Prostate gland (tissue), 2 donors: Measurements from ENCODE around the gene KIR3DL3. TPM values are rescaled to one million over a fixed set of nuclear protein-coding genes. Genes with fewer than 3 reads are reported as not detected.
"Not testable (repeated sequence)": the region's sequence is repeated elsewhere in the genome, so short reads cannot be mapped to it uniquely, and the experiment has no call there.

Source experiments
- DNase-seq: peaks from one replicate; pipeline ENCODE4 v3.0.0-alpha.2; 2019; ENCODE audit warnings: low spot score
- H3K27ac ChIP-seq, 2 donors: fragments of 200-600 bp; sonication (generic); 2 replicates each; pipeline ENCODE4 v1.5.1; 2017 to 2019
- H3K27me3 ChIP-seq: fragments of 200-600 bp; sonication (generic); replicated peaks from 2 replicates; pipeline ENCODE4 v1.5.1; 2019; ENCODE audit not compliant: insufficient read depth
- H3K36me3 ChIP-seq, 2 donors: fragments of 200-600 bp; sonication (generic); 1 replicate in 1 of 2; 2 replicates in 1 of 2; pipeline versions ENCODE4 v1.5.1 to v1.8.1; 2017 to 2019
- H3K4me1 ChIP-seq: fragments of 200-600 bp; sonication (generic); replicated peaks from 2 replicates; pipeline ENCODE4 v1.5.1; 2019
- H3K4me3 ChIP-seq, 2 donors: fragments of 200-600 bp; sonication (generic); 2 replicates each; pipeline ENCODE4 v1.5.1; 2017 to 2019
- H3K9me3 ChIP-seq: fragments of 200-600 bp; sonication (generic); 2 replicates; pipeline ENCODE4 v1.5.1; 2017
- POLR2A ChIP-seq: fragments of 450-650 bp; IDR thresholded peaks from one replicate; pipeline ENCODE4 v1.6.1; 2016; ENCODE audit warnings: antibody characterized with exemption, mild to moderate bottlenecking
- POLR2AphosphoS5 ChIP-seq: sonication (generic); formaldehyde crosslinking; IDR thresholded peaks from one replicate; pipeline ENCODE4 v1.6.1; 2017; ENCODE audit warnings: antibody characterized with exemption
- WGBS: methylation state at CpG from one replicate; pipeline ENCODE4 v1.1.5; 2018; 5-methylcytosine and 5-hydroxymethylcytosine counted together
- intact Hi-C: fragments of 100-400 bp; cut with DNase I; formaldehyde crosslinking; loops from one replicate; pipeline ENCODE4 v1.14.2; 2022
- total RNA-seq, 2 donors: library from RNA; depleted of rRNA; stranded (reverse); fragments of >200 nt; gene quantifications; one replicate each; pipeline ENCODE4 v1.1.0, GENCODE V29; 2016
- TF ChIP-seq, protein P1 (sequence below), 4 experiments: fragments of 200-600 bp in 2 of 4; fragments of 450-650 bp in 2 of 4; sonication (generic) in 2 of 4; IDR thresholded peaks; 1 replicate in 3 of 4; 2 replicates in 1 of 4; pipeline ENCODE4 v1.5.1; 2016 to 2019; ENCODE audit warnings: antibody characterized with exemption in 4 of 4, mild to moderate bottlenecking in 2 of 4, moderate library complexity in 2 of 4

Gene KIR3DL3
- total RNA-seq, 2 donors from 2014 or later: not detected

DNA sequence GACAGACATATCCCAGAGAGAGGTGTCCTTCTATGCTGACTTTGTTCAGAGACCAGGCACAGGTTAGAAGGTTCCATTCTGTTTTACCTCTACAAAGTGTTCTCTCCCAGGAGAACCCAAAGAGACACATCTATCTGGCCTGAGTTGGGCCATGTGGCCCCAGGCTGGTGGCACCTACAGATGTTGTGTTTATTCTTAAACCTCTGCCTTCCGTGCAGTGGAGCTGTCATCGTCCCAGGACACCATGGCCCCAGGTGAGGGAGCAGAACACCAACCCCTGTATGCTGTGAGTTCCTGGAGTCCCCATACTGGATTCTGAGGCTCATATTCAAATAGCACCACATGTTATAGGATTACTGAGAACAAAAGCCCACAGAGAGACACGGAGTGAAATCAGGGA lies 3.9 kb downstream of the KIR3DL3 start:
- intact Hi-C loops: no loop called here
- Histone ChIP-seq H3K27ac (no peak overlapping the region), H3K4me1 (no peaks in the 10 kb centered on the region), H3K27me3 (no peaks in the 10 kb centered on the region), H3K36me3 (no peaks in the 10 kb centered on the region), H3K4me3 (no peak overlapping the region), H3K9me3 (no peaks in the 10 kb centered on the region)
- no peak for TF ChIP-seq POLR2AphosphoS5
- no peak for TF ChIP-seq POLR2A
- TF ChIP-seq, protein P1, sequence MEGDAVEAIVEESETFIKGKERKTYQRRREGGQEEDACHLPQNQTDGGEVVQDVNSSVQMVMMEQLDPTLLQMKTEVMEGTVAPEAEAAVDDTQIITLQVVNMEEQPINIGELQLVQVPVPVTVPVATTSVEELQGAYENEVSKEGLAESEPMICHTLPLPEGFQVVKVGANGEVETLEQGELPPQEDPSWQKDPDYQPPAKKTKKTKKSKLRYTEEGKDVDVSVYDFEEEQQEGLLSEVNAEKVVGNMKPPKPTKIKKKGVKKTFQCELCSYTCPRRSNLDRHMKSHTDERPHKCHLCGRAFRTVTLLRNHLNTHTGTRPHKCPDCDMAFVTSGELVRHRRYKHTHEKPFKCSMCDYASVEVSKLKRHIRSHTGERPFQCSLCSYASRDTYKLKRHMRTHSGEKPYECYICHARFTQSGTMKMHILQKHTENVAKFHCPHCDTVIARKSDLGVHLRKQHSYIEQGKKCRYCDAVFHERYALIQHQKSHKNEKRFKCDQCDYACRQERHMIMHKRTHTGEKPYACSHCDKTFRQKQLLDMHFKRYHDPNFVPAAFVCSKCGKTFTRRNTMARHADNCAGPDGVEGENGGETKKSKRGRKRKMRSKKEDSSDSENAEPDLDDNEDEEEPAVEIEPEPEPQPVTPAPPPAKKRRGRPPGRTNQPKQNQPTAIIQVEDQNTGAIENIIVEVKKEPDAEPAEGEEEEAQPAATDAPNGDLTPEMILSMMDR (IDR thresholded peaks at IDR 0.05): no peak
- DNase-seq: no peak
- 38% methylated on average over 3 of the region's 3 CpGs for WGBS

DNA sequence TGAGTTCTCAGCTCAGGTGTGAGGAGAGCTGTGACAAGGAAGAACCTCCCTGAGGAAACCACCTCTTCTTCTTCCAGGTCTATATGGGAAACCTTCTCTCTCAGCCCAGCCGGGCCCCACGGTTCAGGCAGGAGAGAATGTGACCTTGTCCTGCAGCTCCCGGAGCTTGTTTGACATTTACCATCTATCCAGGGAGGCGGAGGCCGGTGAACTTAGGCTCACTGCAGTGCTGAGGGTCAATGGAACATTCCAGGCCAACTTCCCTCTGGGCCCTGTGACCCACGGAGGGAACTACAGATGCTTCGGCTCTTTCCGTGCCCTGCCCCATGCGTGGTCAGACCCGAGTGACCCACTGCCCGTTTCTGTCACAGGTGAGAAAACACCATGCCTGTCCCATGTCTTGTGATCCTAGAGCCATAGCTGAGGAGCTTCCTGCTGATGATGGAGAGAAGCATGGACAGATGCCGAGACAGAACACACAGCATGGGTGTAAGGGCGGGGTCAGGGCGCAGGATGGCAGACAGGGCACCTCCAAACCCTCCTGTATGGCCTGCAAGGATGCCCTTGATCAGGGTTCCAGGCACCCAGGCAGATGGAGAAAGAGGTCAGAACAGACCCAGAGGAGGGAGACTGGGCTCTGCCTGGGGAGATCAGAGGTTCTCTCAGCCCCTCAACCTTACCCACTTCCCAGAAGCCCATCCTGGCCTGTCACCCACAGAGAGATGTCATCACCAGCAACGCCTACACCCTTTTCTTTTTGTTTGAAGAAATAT lies 5.4 kb downstream of the KIR3DL3 start:
- no peak overlapping the region for H3K27ac ChIP-seq
- WGBS: 72% methylated on average over 15 of the region's 15 CpGs
- H3K27me3 ChIP-seq: no peaks in the 10 kb centered on the region
- no peak for DNase-seq
- intact Hi-C loops: no loop called here
- H3K4me1 ChIP-seq: no peaks in the 10 kb centered on the region
- H3K36me3 ChIP-seq: no peaks in the 10 kb centered on the region
- TF ChIP-seq POLR2A: no peak
- no peak overlapping the region for H3K4me3 ChIP-seq
- H3K9me3 ChIP-seq: no peaks in the 10 kb centered on the region

DNA sequence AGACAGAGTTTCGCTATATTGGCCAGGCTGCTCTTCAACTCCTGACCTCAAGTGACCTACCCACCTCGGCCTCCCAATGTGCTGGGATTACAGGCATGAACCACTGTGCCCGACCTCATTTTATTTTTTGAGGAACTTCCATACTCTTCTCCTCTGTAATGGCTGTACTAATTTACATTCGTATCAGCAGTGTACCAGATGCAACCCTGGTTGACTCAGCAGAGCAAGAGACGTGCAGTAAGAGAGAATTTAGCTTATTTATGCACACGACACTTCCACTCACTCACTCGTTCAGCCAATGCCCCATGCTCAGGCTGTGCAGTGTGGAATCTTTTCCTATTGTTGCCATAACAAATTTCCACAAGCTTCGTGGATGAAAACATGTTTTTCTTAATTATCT lies 6.9 kb downstream of the KIR3DL3 start:
- H3K4me3 ChIP-seq: no peak overlapping the region
- intact Hi-C loops: no loop called here
- H3K9me3 ChIP-seq: no peaks in the 10 kb centered on the region
- no peak for TF ChIP-seq POLR2A
- no peak for TF ChIP-seq POLR2AphosphoS5
- TF ChIP-seq, protein P1 (IDR thresholded peaks at IDR 0.05): no peak
- WGBS: 65% methylated on average over 8 of the region's 8 CpGs
- no peak overlapping the region for H3K27ac ChIP-seq
- no peak for DNase-seq
- no peaks in the 10 kb centered on the region for H3K4me1 ChIP-seq
- H3K27me3 ChIP-seq: no peaks in the 10 kb centered on the region
- no peaks in the 10 kb centered on the region for H3K36me3 ChIP-seq

DNA sequence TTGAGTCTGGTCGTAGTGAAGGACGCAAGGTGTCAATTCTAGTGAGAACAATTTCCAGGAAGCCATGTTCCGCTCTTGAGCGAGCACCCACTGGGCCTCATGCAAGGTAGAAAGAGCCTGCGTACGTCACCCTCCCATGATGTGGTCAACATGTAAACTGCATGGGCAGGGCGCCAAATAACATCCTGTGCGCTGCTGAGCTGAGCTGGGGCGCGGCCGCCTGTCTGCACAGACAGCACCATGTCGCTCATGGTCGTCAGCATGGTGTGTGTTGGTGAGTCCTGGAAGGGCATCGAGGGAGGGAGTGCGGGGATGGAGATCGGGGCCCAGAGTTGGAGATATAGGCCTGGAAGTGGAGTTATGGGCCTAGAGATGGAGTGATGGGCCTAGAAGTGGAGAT lies 14.1 kb downstream of the KIR3DL3 start, which contains the start of gene KIR2DL3:
Gene KIR2DL3, plus strand, starts transcription at position 208 of the 400 bp plus-strand sequence. Its CDS starts 33 bp downstream, at position 241.
- 92% methylated on average over 16 of the region's 16 CpGs for WGBS
- DNase-seq, H3K27me3 ChIP-seq, H3K27ac ChIP-seq, H3K4me3 ChIP-seq, H3K36me3 ChIP-seq, H3K9me3 ChIP-seq, H3K4me1 ChIP-seq: not testable (repeated sequence)
- intact Hi-C loops: loop anchor here (2.0 kb wide), 1 partner anchor 56 kb away; no protein-coding TSS in a partner anchor

DNA sequence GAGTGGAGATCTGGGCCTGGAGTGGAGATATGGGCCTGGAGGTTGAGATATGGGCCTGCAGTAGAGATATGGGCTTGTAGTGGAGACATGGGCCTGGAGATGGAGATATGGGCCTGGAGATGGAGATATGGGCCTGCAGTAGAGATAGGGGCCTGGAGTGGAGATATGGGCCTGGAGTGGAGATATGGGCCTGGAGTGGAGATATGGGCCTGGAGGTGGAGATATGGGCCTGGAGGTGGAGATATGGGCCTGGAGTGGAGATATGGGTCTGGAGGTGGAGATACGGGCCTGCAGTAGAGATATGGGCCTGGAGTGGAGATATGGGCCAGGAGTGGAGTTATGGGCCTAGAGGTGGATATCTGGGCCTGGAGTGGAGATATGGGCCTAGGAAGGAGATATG lies 14.5 kb downstream of the KIR3DL3 start:
- Histone ChIP-seq H3K4me1 (no peaks in the 10 kb centered on the region), H3K27me3 (no peaks in the 10 kb centered on the region), H3K36me3 (no peaks in the 10 kb centered on the region), H3K27ac (no peak overlapping the region), H3K9me3 (no peaks in the 10 kb centered on the region), H3K4me3 (no peak overlapping the region)
- DNase-seq: no peak
- intact Hi-C loops: loop anchor here (2.0 kb wide), 1 partner anchor 56 kb away; no protein-coding TSS in a partner anchor
- TF ChIP-seq POLR2AphosphoS5 (no peak), POLR2A (no peak)
- TF ChIP-seq, protein P1 (IDR thresholded peaks at IDR 0.05): no peak
- 72% methylated on average over 1 of the region's 1 CpG for WGBS
